Lung (tissue), 12 donors: Measurements from ENCODE around the gene TMEM63A. TPM values are rescaled to one million over a fixed set of nuclear protein-coding genes. Genes with fewer than 3 reads are reported as not detected.

Experiments
- ATAC-seq: fragments of 200-7000 bp; cut with Tn5 transposase; one replicate; pipeline ENCODE4 v1.9.1; 2020; ENCODE audit warnings: moderate number of reproducible peaks; ENCODE audit not compliant: insufficient read depth, low FRiP score
- DNase-seq, 3 donors: peaks; one replicate each; pipeline ENCODE4 v3.0.0-alpha.2; 2013 to 2017
- H3K27ac ChIP-seq, 2 donors: one replicate each; pipeline ENCODE4 v1.5.1; 2013; ENCODE audit warnings: mild to moderate bottlenecking in 2 of 2, moderate library complexity in 2 of 2, control low read depth in 1 of 2, inconsistent platforms in 1 of 2, low read depth in 1 of 2, low read length in 1 of 2
- H3K27me3 ChIP-seq, 3 donors: one replicate each; pipeline ENCODE4 v1.5.1; 2013; ENCODE audit warnings: low read length in 2 of 3; ENCODE audit not compliant: control insufficient read depth in 3 of 3, insufficient read depth in 3 of 3
- H3K36me3 ChIP-seq, 4 donors: one replicate each; pipeline ENCODE4 v1.5.1; 2013; ENCODE audit warnings: low read length in 4 of 4, mild to moderate bottlenecking in 1 of 4, moderate library complexity in 1 of 4; ENCODE audit not compliant: control insufficient read depth in 4 of 4, insufficient read depth in 4 of 4
- H3K4me1 ChIP-seq, 5 donors: one replicate each; pipeline ENCODE4 v1.5.1; 2013; ENCODE audit warnings: low read length in 5 of 5, mild to moderate bottlenecking in 2 of 5, moderate library complexity in 1 of 5; ENCODE audit not compliant: control insufficient read depth in 5 of 5, insufficient read depth in 5 of 5
- H3K4me3 ChIP-seq: one replicate; pipeline ENCODE4 v1.5.1; 2013; ENCODE audit warnings: mild to moderate bottlenecking, control low read depth, moderate library complexity
- H3K9ac ChIP-seq, 2 donors: one replicate each; pipeline ENCODE4 v1.5.1; 2013; ENCODE audit warnings: low read length in 2 of 2, control low read depth in 1 of 2; ENCODE audit not compliant: insufficient read depth in 1 of 2
- H3K9me3 ChIP-seq, 4 donors: one replicate each; pipeline ENCODE4 v1.5.1; 2013; ENCODE audit warnings: low read length in 3 of 4, mild to moderate bottlenecking in 1 of 4, moderate library complexity in 1 of 4; ENCODE audit not compliant: control insufficient read depth in 4 of 4, insufficient read depth in 3 of 4
- CTCF ChIP-seq: IDR thresholded peaks from 2 replicates; pipeline ENCODE4 v1.5.1; 2012; ENCODE audit warnings: mild to moderate bottlenecking; ENCODE audit errors: control extremely low read depth, extremely low read depth
- WGBS, 2 donors: extraction: QIAGEN DNeasy Blood & Tissue Kit; methylation state at CpG; one replicate each; pipeline ENCODE4 v1.1.7; 2013; 5-methylcytosine and 5-hydroxymethylcytosine counted together
- polyA plus RNA-seq, 2 donors: library from polyadenylated mRNA; stranded (reverse); fragments of 200-250 nt; gene quantifications; one replicate each; pipeline ENCODE4 v1.2.1, GENCODE V29; 2013
- total RNA-seq, 2 donors: library from RNA; depleted of rRNA in 1 of 2; stranded (reverse); fragments of >200 nt in 1 of 2; gene quantifications; one replicate each; pipeline ENCODE4 v1.2.1, GENCODE V29; 2014 to 2021
- donor health status: control.
- donor health status: control.
- donor health status: Bipolar disorder and iron deficiency.
- donor health status: healthy.
- donor health status: DM: yes; HTN: yes; CAD: no.

Gene TMEM63A
- total and polyA plus RNA-seq, 4 donors, result 26.1 to 108 (median 73.1) TPM

- 55 to 64% methylated on average over 10 of the region's 10 CpGs for WGBS, 2 donors
- Histone ChIP-seq H3K4me3 (no peak overlapping the region), H3K27me3 (no peaks in the 10 kb centered on the region), H3K9ac (no peak overlapping the region), H3K9me3 (no peaks in the 10 kb centered on the region), H3K4me1 (peaks cover 0 to 50% (median 5%) of the 10 kb centered on the region in 5 donors), H3K27ac (peak overlapping the region in 1 of 2 donors; percentile 55), H3K36me3 (peaks cover 3 to 38% (median 31%) of the 10 kb centered on the region in 4 donors)
- ATAC-seq (no peak), DNase-seq (no peak)
- TF ChIP-seq CTCF, result no peak
Observed at GRCh38 chr1:225855503-225856300, 26.5 kb downstream of the TMEM63A start.

GRCh38 chr1:225853441-225853840, 28.7 kb downstream of the TMEM63A start:
- Histone ChIP-seq H3K4me1 (peaks cover 0 to 71% (median 6%) of the 10 kb centered on the region in 5 donors), H3K9ac (no peak overlapping the region), H3K9me3 (no peaks in the 10 kb centered on the region), H3K36me3 (peaks cover 3 to 33% (median 27%) of the 10 kb centered on the region in 4 donors), H3K27me3 (no peaks in the 10 kb centered on the region), H3K4me3 (no peak overlapping the region), H3K27ac (no peak overlapping the region)
- DNase-seq, result no peak
- WGBS, 2 donors, result 95 to 100% methylated on average over 12 of the region's 12 CpGs
- TF ChIP-seq CTCF, result no peak
- ATAC-seq, result no peak

- Histone ChIP-seq H3K36me3 (peaks cover 3 to 38% (median 33%) of the 10 kb centered on the region in 4 donors), H3K4me1 (peaks cover 0 to 73% (median 6%) of the 10 kb centered on the region in 5 donors), H3K4me3 (no peak overlapping the region), H3K27me3 (no peaks in the 10 kb centered on the region), H3K27ac (no peak overlapping the region), H3K9me3 (no peaks in the 10 kb centered on the region), H3K9ac (peak overlapping the region in 1 of 2 donors; percentile 5)
- 88% methylated on average over 13 of the region's 13 CpGs for WGBS, 2 donors
- ATAC-seq, result no peak
- TF ChIP-seq CTCF, result no peak
- DNase-seq, result no peak
Observed at GRCh38 chr1:225852413-225853124, 29.6 kb downstream of the TMEM63A start.
